Type B pancreatic cell (in vitro differentiated cells): ENCODE measurements around the gene CDCA7. TPM values are rescaled to one million over a fixed set of nuclear protein-coding genes. Genes with fewer than 3 reads are reported as not detected.
"Not testable (repeated sequence)": the region's sequence is repeated elsewhere in the genome, so short reads cannot be mapped to it uniquely, and the experiment has no call there.

Experiments
- DNase-seq: peaks from one replicate; pipeline ENCODE4 v3.0.0; 2021; ENCODE audit warnings: mixed read lengths; ENCODE audit not compliant: unreplicated experiment; ENCODE audit errors: extremely low spot score
- H3K27ac Mint-ChIP-seq: 2 replicates; pipeline ENCODE4 v1.8.0; 2021; ENCODE audit warnings: mild to moderate bottlenecking, mixed read lengths
- H3K27me3 Mint-ChIP-seq: 2 replicates; pipeline ENCODE4 v1.8.0; 2021; ENCODE audit warnings: mixed read lengths
- H3K36me3 Mint-ChIP-seq: 2 replicates; pipeline ENCODE4 v1.8.0; 2021; ENCODE audit warnings: mixed read lengths
- H3K4me1 Mint-ChIP-seq: one replicate; pipeline ENCODE4 v1.8.0; 2021; ENCODE audit warnings: mixed read lengths; ENCODE audit not compliant: unreplicated experiment
- H3K4me3 Mint-ChIP-seq: 2 replicates; pipeline ENCODE4 v1.8.0; 2021; ENCODE audit warnings: mild to moderate bottlenecking, mixed read lengths
- H3K9me3 Mint-ChIP-seq: 2 replicates; pipeline ENCODE4 v1.8.0; 2021; ENCODE audit warnings: mixed read lengths
- CTCF ChIP-seq: fragments of 200-600 bp; sonication (generic); conservative IDR thresholded peaks from 2 replicates; pipeline ENCODE4 v1.5.0; 2021; ENCODE audit warnings: antibody characterized with exemption, mild to moderate bottlenecking
- total RNA-seq: library from RNA; stranded (reverse); gene quantifications from 2 replicates; pipeline ENCODE4 v1.2.1, GENCODE V29; 2021; ENCODE audit warnings: low replicate concordance

CDCA7 gene
- total RNA-seq, 1 donor from 2014 or later, result 54.0 TPM

- TF ChIP-seq CTCF, result no peak
- DNase-seq, result no peak
- H3K27ac Mint-ChIP-seq, result no peak overlapping the region
- H3K9me3 Mint-ChIP-seq, result peaks cover 9% of the 10 kb centered on the region
- no peaks in the 10 kb centered on the region for H3K4me1 Mint-ChIP-seq
- H3K36me3 Mint-ChIP-seq, result no peaks in the 10 kb centered on the region
- no peaks in the 10 kb centered on the region for H3K27me3 Mint-ChIP-seq
- no peak overlapping the region for H3K4me3 Mint-ChIP-seq
Measured at GRCh38 chr2:173326806-173327205, 27.9 kb upstream of the CDCA7 start.

GRCh38 chr2:173327421-173327820 lies 27.3 kb upstream of the CDCA7 start:
- TF ChIP-seq CTCF, result no peak
- no peak for DNase-seq
- Mint-ChIP-seq H3K4me3 (no peak overlapping the region), H3K36me3 (no peaks in the 10 kb centered on the region), H3K27me3 (no peaks in the 10 kb centered on the region), H3K27ac (no peak overlapping the region), H3K4me1 (no peaks in the 10 kb centered on the region), H3K9me3 (peaks cover 10% of the 10 kb centered on the region)

GRCh38 chr2:173333003-173333402 lies 21.7 kb upstream of the CDCA7 start:
- peaks cover 20% of the 10 kb centered on the region for H3K9me3 Mint-ChIP-seq
- H3K4me3 Mint-ChIP-seq, H3K27ac Mint-ChIP-seq, DNase-seq, H3K36me3 Mint-ChIP-seq, H3K4me1 Mint-ChIP-seq, H3K27me3 Mint-ChIP-seq: not testable (repeated sequence)

- TF ChIP-seq CTCF, result no peak
- H3K36me3 Mint-ChIP-seq, result no peaks in the 10 kb centered on the region
- H3K4me1 Mint-ChIP-seq, result no peaks in the 10 kb centered on the region
- no peak overlapping the region for H3K27ac Mint-ChIP-seq
- H3K9me3 Mint-ChIP-seq, result no peaks in the 10 kb centered on the region
- H3K4me3 Mint-ChIP-seq, result no peak overlapping the region
- H3K27me3 Mint-ChIP-seq, result no peaks in the 10 kb centered on the region
- no peak for DNase-seq
Measured at GRCh38 chr2:173339807-173340206, 14.9 kb upstream of the CDCA7 start.

- Mint-ChIP-seq H3K27me3 (no peaks in the 10 kb centered on the region), H3K36me3 (no peaks in the 10 kb centered on the region), H3K4me3 (no peak overlapping the region), H3K9me3 (no peaks in the 10 kb centered on the region), H3K4me1 (no peaks in the 10 kb centered on the region), H3K27ac (no peak overlapping the region)
- TF ChIP-seq CTCF, result no peak
- no peak for DNase-seq
Measured at GRCh38 chr2:173343921-173344320, 10.8 kb upstream of the CDCA7 start.

- H3K9me3 Mint-ChIP-seq, result no peaks in the 10 kb centered on the region
- H3K36me3 Mint-ChIP-seq, result no peaks in the 10 kb centered on the region
- no peak overlapping the region for H3K27ac Mint-ChIP-seq
- H3K4me1 Mint-ChIP-seq, result no peaks in the 10 kb centered on the region
- H3K27me3 Mint-ChIP-seq, result no peaks in the 10 kb centered on the region
- no peak for TF ChIP-seq CTCF
- DNase-seq, result no peak
- H3K4me3 Mint-ChIP-seq, result no peak overlapping the region
Measured at GRCh38 chr2:173346035-173346434, 8.6 kb upstream of the CDCA7 start.
